ENCODE results near the gene LANCL2.

The LANCL2 gene

GRCh38 chr7:55472928-55473725 lies 108.0 kb downstream of the LANCL2 start:
- DNase-seq = no peak

DNA sequence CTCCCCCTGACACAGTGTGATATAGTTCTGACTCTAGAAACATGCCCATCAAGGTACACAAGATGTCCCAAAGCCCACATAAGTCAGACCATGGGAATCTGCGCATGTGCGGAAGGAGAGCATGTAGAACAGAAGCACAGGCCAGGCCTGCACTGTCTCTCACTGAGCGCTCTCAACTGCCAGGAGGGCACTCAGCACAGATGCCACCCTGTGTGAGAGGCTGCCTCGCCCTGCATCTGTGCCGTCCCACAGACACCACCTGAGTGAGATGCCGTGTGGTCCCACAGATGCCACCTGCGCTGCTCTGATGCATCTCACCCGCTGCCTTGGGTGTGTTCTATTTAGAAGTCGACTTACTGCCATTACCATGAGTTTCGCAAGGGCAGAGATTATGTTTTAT lies 108.8 kb downstream of the LANCL2 start:
- no peak for DNase-seq

DNA sequence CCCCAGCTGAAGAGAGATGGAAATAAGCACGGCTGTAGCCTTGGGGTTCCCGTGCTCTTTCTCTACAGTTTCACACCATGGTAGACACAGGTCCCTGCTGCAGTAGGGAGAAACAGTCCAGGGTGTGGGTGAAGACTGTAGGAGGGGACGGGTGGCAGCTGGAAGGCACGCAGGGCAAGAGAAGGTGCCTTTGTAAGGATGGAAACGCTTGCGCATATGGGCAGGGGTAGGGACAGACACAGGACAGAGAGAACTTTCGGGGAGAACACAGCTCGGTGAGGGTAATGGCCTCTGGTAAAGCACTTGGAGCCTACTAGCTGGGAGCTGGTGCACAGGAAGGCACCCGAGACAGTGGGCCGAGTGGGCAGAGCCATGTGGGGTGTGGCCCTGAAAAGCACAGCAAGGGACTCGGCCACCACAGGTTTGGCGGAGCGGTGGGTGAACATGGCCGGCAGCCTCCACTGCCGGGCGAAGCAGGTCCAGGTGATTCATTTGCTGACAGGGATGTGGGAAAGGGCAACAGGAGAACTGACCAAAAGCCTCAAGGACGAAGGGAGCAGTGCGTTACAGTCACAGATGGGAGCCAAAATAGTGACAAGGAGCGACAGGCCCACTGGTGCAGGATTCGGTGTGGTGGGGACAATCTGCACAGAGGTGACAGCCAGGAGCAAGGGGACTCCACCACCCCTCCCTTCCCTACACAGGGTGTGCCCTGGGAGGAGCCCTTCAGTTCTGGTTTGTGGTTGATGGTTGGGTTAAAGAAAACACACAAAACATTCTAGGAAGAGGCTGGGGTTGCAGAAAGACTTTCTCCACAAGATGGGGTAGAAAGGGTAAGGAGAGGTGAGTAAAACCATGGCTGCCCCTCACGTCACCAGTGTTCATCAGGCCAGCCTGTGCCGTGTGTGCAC lies 110.1 kb downstream of the LANCL2 start:
- DNase-seq = no peak

GRCh38 chr7:55475855-55476803 lies 111.0 kb downstream of the LANCL2 start:
- no peak for DNase-seq

GRCh38 chr7:55476852-55477780 lies 112.0 kb downstream of the LANCL2 start:
- DNase-seq = no peak

- DNase-seq = no peak
These were observed 112.7 kb downstream of the LANCL2 start for GRCh38 chr7:55477781-55478374.

- DNase-seq = no peak
These were observed 113.6 kb downstream of the LANCL2 start for GRCh38 chr7:55478700-55479099.

DNA sequence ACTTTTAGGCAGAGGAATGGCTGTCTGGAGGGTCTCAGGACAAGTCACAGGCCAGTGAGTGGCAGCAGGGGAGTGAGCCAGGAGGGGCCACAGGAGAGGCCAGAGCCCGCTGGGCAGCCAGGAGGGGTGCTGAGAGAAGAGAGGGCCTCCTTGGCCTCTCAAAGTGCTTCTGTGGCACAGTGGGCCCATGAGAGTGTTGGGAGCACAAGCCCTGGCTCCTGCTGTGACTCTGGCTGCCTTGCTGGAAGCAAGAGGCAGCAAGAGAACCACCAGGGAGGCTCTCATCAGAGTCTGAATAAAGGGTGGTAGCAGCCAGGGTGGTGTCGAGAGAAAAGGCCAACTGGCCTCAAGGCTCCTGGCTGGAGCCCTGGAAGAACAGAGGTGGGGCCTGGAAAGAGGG lies 116.0 kb downstream of the LANCL2 start:
- DNase-seq = no peak

- DNase-seq = no peak
These were observed 117.9 kb downstream of the LANCL2 start for GRCh38 chr7:55483046-55483445.

Measured in DMS153 (cell line).